ENCODE results near the gene OMG. TPM values are rescaled to one million over a fixed set of nuclear protein-coding genes. Genes with fewer than 3 reads are reported as not detected.

Gene OMG
- total RNA-seq, 6 donors from 2014 or later = 2.1 to 25.7 (median 7.3) TPM; not detected in 1

- TF ChIP-seq POLR2A (IDR thresholded peaks at IDR 0.05) (no peak), EP300 (IDR thresholded peaks at IDR 0.05) (no peak), CTCF (IDR thresholded peaks at IDR 0.05) (no peak), POLR2AphosphoS5 (IDR thresholded peaks at IDR 0.05) (no peak)
- ATAC-seq (ENCODE audit: low FRiP score in 2 of 2) = no peak
- Histone ChIP-seq H3K4me1 (peaks cover 0 to 7% (median 2%) of the 10 kb centered on the region in 4 donors), H3K4me3 (peak overlapping the region in 3 of 4 donors; percentile 20 to 38 (median 25)), H3K27ac (peak overlapping the region; percentile 59 to 86 (median 83)), H3K27me3 (no peaks in the 10 kb centered on the region), H3K36me3 (peaks cover 0 to 2% (median 0%) of the 10 kb centered on the region in 4 donors), H3K9me3 (no peaks in the 10 kb centered on the region)
- WGBS, 2 donors = 37 to 50% methylated on average over 1 of the region's 1 CpG
- DNase-seq = no peak
These were observed 23.8 kb upstream of the OMG start for GRCh38 chr17:31320791-31321190.

DNA sequence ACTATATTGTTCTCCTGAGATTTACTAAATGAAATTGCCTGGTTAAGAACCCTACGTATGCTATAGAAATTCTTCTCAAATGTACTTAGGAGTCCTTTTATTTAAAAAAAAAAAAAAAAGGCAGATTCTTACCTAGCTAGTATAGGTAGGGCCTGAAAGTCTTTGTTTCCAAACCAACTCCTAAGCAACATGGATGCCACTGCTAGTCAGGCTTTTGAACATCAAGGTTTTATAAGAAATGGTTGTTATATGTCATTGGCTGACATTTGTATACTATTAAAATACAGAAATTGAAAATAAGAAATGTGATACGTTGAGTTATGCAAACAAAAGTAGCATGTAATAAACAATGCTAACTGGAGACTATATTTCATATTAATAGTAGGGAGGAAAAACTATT, 23.2 kb upstream of the OMG start:
- DNase-seq = no peak
- H3K9me3 ChIP-seq = no peaks in the 10 kb centered on the region
- no peak for ATAC-seq (ENCODE audit: low FRiP score in 2 of 2)
- 45 to 69% methylated on average over 2 of the region's 2 CpGs for WGBS, 2 donors
- H3K27ac ChIP-seq = peak overlapping the region; percentile 59 to 86 (median 83)
- TF ChIP-seq CTCF (IDR thresholded peaks at IDR 0.05) (no peak), POLR2AphosphoS5 (IDR thresholded peaks at IDR 0.05) (no peak), EP300 (IDR thresholded peaks at IDR 0.05) (no peak), POLR2A (IDR thresholded peaks at IDR 0.05) (no peak)
- no peaks in the 10 kb centered on the region for H3K36me3 ChIP-seq
- peak overlapping the region in 2 of 4 donors; percentile 25 to 38 for H3K4me3 ChIP-seq
- no peaks in the 10 kb centered on the region for H3K27me3 ChIP-seq
- peaks cover 0 to 7% (median 4%) of the 10 kb centered on the region in 4 donors for H3K4me1 ChIP-seq

DNA sequence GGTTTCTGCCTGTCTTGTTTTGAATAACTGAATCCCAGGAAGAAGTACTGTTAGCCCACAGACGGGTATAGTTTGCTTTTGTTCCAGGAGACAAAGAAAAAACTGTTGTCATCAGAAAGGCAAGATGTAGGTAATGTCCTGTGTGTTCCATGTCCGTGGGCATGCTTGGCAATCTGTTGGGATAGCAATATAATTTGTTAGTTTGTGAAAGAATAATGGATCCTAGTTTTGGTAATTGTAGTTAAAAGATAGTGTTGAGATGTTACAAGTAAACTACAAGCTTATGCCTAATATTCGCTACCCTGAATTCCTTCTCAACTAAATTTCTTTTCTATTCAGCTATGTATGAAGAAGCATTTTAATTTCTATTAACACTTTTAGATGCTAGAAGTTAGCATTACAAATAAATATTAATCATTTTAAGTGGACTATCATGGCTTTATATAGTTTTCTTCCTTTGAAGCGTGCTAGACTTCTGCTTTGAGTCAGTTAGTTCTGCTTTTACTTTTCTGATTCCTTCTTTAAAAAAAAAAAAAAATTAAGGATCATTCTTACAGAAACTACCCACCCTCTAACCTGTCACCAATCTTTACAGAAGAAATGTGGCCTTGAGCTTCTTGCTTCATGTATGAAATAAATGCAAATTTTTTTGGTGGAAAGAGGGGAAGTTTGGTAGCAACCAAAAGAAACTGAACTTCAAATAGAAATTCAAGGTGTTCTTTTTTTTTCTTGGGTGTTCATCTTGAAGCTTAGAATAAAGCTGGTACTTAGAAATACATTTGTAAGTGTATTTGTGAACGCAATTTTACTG, 22.0 kb upstream of the OMG start:
- DNase-seq = no peak
- Histone ChIP-seq H3K4me3 (peak overlapping the region in 3 of 4 donors; percentile 8 to 38 (median 25)), H3K27ac (peak overlapping the region; percentile 65 to 86 (median 83)), H3K4me1 (peaks cover 3 to 7% (median 4%) of the 10 kb centered on the region in 4 donors), H3K36me3 (no peaks in the 10 kb centered on the region), H3K27me3 (no peaks in the 10 kb centered on the region), H3K9me3 (no peaks in the 10 kb centered on the region)
- TF ChIP-seq CTCF (IDR thresholded peaks at IDR 0.05) (no peak), EP300 (IDR thresholded peaks at IDR 0.05) (no peak), POLR2AphosphoS5 (IDR thresholded peaks at IDR 0.05) (no peak), POLR2A (IDR thresholded peaks at IDR 0.05) (no peak)
- ATAC-seq (ENCODE audit: low FRiP score in 2 of 2) = peak in 1 of 2 donors; percentile 53
- WGBS, 2 donors = 55 to 70% methylated on average over 5 of the region's 5 CpGs

GRCh38 chr17:31318298-31318801, 21.3 kb upstream of the OMG start:
- Histone ChIP-seq H3K36me3 (no peaks in the 10 kb centered on the region), H3K27me3 (no peaks in the 10 kb centered on the region), H3K4me3 (peak overlapping the region in 3 of 4 donors; percentile 8 to 38 (median 22)), H3K27ac (peak overlapping the region; percentile 65 to 86 (median 83)), H3K9me3 (no peaks in the 10 kb centered on the region), H3K4me1 (peaks cover 3 to 7% (median 4%) of the 10 kb centered on the region in 4 donors)
- 54 to 60% methylated on average over 8 of the region's 8 CpGs for WGBS, 2 donors
- TF ChIP-seq POLR2A (IDR thresholded peaks at IDR 0.05) = peak in 1 of 4 donors; percentile 59
- no peak for TF ChIP-seq EP300 (IDR thresholded peaks at IDR 0.05)
- TF ChIP-seq POLR2AphosphoS5 (IDR thresholded peaks at IDR 0.05) = peak in 1 of 2 donors; percentile 41
- DNase-seq = peak in 1 of 2 donors; percentile 68
- peak; percentile 62 to 92 for ATAC-seq (ENCODE audit: low FRiP score in 2 of 2)

GRCh38 chr17:31314782-31315100, 17.7 kb upstream of the OMG start:
- H3K36me3 ChIP-seq = no peaks in the 10 kb centered on the region
- WGBS, 2 donors = 81 to 83% methylated on average over 3 of the region's 3 CpGs
- H3K4me3 ChIP-seq = no peak overlapping the region
- no peaks in the 10 kb centered on the region for H3K27me3 ChIP-seq
- ATAC-seq (ENCODE audit: low FRiP score in 2 of 2) (no peak), DNase-seq (no peak)
- H3K27ac ChIP-seq = peak overlapping the region; percentile 67 to 83 (median 74)
- peaks cover 3 to 7% (median 4%) of the 10 kb centered on the region in 4 donors for H3K4me1 ChIP-seq
- H3K9me3 ChIP-seq = no peaks in the 10 kb centered on the region
- no peak for TF ChIP-seq POLR2AphosphoS5 (IDR thresholded peaks at IDR 0.05)
